HEK293T (cell line): ENCODE data around the gene NPBWR2.
A peak's percentile ranks its signal among the peaks of the same experiment; 100 is the strongest.

ENCODE experiments used
- CTCF ChIA-PET: fragments of 350-600 bp; formaldehyde crosslinking; extraction: SDS; loops from one replicate; lab custom pipeline; 2021; ENCODE audit warnings: antibody characterized with exemption, inconsistent platforms; lab: Yijun Ruan, JAX
- POLR2A ChIA-PET: fragments of 350-600 bp; formaldehyde crosslinking; extraction: SDS; loops from one replicate; lab custom pipeline; 2020; ENCODE audit warnings: antibody characterized with exemption, inconsistent platforms; lab: Yijun Ruan, JAX
- DNase-seq: peaks from one replicate; pipeline ENCODE4 v3.0.0; 2012; ENCODE audit warnings: mixed read lengths; ENCODE audit errors: extremely low spot score
- ARNT ChIP-seq: fragments of 450-650 bp; IDR thresholded peaks from 2 replicates; pipeline ENCODE4 v1.6.1; 2017; ENCODE audit warnings: mild to moderate bottlenecking
- BHLHE40 ChIP-seq: fragments of 450-650 bp; IDR thresholded peaks from 2 replicates; pipeline ENCODE4 v1.6.1; 2016; ENCODE audit warnings: mild to moderate bottlenecking, moderate library complexity, borderline replicate concordance
- CTBP1 ChIP-seq: fragments of 450-650 bp; IDR thresholded peaks from 2 replicates; pipeline ENCODE4 v1.6.1; 2016; ENCODE audit warnings: borderline replicate concordance
- ELF4 ChIP-seq: fragments of 450-650 bp; IDR thresholded peaks from 2 replicates; pipeline ENCODE4 v1.6.1; 2017; ENCODE audit warnings: antibody characterized with exemption
- FOXA1 ChIP-seq: fragments of 450-650 bp; IDR thresholded peaks from 2 replicates; pipeline ENCODE4 v1.6.1; 2016; ENCODE audit warnings: mild to moderate bottlenecking
- FOXK2 ChIP-seq: fragments of 450-650 bp; IDR thresholded peaks from 2 replicates; pipeline ENCODE4 v1.6.1; 2016; ENCODE audit warnings: mild to moderate bottlenecking
- FOXM1 ChIP-seq: fragments of 450-650 bp; IDR thresholded peaks from 2 replicates; pipeline ENCODE4 v1.6.1; 2017; ENCODE audit warnings: mild to moderate bottlenecking, borderline replicate concordance
- HDGF ChIP-seq: fragments of 450-650 bp; IDR thresholded peaks from 2 replicates; pipeline ENCODE4 v1.6.1; 2017; ENCODE audit warnings: antibody characterized with exemption, borderline replicate concordance
- L3MBTL2 ChIP-seq: fragments of 450-650 bp; conservative IDR thresholded peaks from 2 replicates; pipeline ENCODE4 v1.6.1; 2016; ENCODE audit warnings: mild to moderate bottlenecking
- LEF1 ChIP-seq: fragments of 450-650 bp; IDR thresholded peaks from 2 replicates; pipeline ENCODE4 v1.6.1; 2017; ENCODE audit warnings: mild to moderate bottlenecking, borderline replicate concordance
- NFRKB ChIP-seq: fragments of 450-650 bp; IDR thresholded peaks from 2 replicates; pipeline ENCODE4 v1.6.1; 2016; ENCODE audit warnings: mild to moderate bottlenecking, moderate library complexity
- PKNOX1 ChIP-seq: fragments of 450-650 bp; IDR thresholded peaks from 2 replicates; pipeline ENCODE4 v1.6.1; 2016
- SP1 ChIP-seq: fragments of 450-650 bp; IDR thresholded peaks from 2 replicates; pipeline ENCODE4 v1.6.1; 2017
- SUZ12 ChIP-seq: fragments of 450-650 bp; IDR thresholded peaks from 2 replicates; pipeline ENCODE4 v1.6.1; 2016; ENCODE audit warnings: mild to moderate bottlenecking
- TARDBP ChIP-seq: fragments of 450-650 bp; IDR thresholded peaks from 2 replicates; pipeline ENCODE4 v1.6.1; 2016
- ZNF384 ChIP-seq: fragments of 450-650 bp; IDR thresholded peaks from 2 replicates; pipeline ENCODE4 v1.6.1; 2016

The NPBWR2 gene

GRCh38 chr20:64106981-64107735 is at the start of gene NPBWR2:
Gene NPBWR2, minus strand, starts transcription at chr20:64107565. Its CDS starts 734 bp downstream, at chr20:64106831.
- POLR2A ChIA-PET, result no interaction called here
- TF ChIP-seq BHLHE40 (no peak), ELF4 (no peak), FOXA1 (no peak), CTBP1 (no peak), ZNF384 (no peak), NFRKB (no peak), FOXK2 (no peak), ARNT (no peak), SUZ12 (no peak)
- CTCF ChIA-PET, result no interaction called here
- no peak for DNase-seq

- TF ChIP-seq FOXM1 (no peak), FOXA1 (no peak), ARNT (no peak), PKNOX1 (no peak), BHLHE40 (no peak)
- ChIA-PET POLR2A (interaction anchor here (1.0 kb wide), 1 partner anchor 94 kb away, joined by 5 read pairs; the partner anchor contains the start of gene TCEA2), CTCF (no interaction called here)
- no peak for DNase-seq
These were observed 48.9 kb upstream of the NPBWR2 start for GRCh38 chr20:64156136-64156885.

- TF ChIP-seq FOXK2 (no peak), ELF4 (no peak), PKNOX1 (no peak), FOXM1 (no peak)
- no peak for DNase-seq
- ChIA-PET CTCF (no interaction called here), POLR2A (interaction anchor here (1.0 kb wide), 1 partner anchor 93 kb away, joined by 5 read pairs; the partner anchor contains the start of gene TCEA2)
These were observed 48.1 kb upstream of the NPBWR2 start for GRCh38 chr20:64155258-64156135.

- CTCF ChIA-PET, result no interaction called here
- POLR2A ChIA-PET, result no interaction called here
- 0 out of 2 replicates have a peak, but pooled peaks have one; percentile 23 for TF ChIP-seq PKNOX1
- TF ChIP-seq ZNF384, result no peak
- TF ChIP-seq CTBP1, result no peak
- TF ChIP-seq SUZ12, result no peak
- TF ChIP-seq FOXA1, result no peak
- no peak for DNase-seq
These were observed 47.4 kb upstream of the NPBWR2 start for GRCh38 chr20:64154590-64155257.

- POLR2A ChIA-PET, result no interaction called here
- DNase-seq, result no peak
- CTCF ChIA-PET, result no interaction called here
- TF ChIP-seq L3MBTL2 (no peak), CTBP1 (no peak), BHLHE40 (no peak), ARNT (no peak), LEF1 (no peak), PKNOX1 (no peak), HDGF (no peak), NFRKB (no peak), FOXM1 (no peak), TARDBP (no peak), SP1 (no peak), SUZ12 (no peak), ELF4 (no peak), FOXK2 (no peak)
These were observed 46.7 kb upstream of the NPBWR2 start for GRCh38 chr20:64153861-64154589.
